8988T (cell line): Measurements from ENCODE around the gene DIRAS3.
"Not testable (repeated sequence)": the region's sequence is repeated elsewhere in the genome, so short reads cannot be mapped to it uniquely, and the experiment has no call there.

ENCODE experiments used
- DNase-seq: peaks from one replicate; pipeline ENCODE4 v3.0.0; 2011

DIRAS3 gene

DNA sequence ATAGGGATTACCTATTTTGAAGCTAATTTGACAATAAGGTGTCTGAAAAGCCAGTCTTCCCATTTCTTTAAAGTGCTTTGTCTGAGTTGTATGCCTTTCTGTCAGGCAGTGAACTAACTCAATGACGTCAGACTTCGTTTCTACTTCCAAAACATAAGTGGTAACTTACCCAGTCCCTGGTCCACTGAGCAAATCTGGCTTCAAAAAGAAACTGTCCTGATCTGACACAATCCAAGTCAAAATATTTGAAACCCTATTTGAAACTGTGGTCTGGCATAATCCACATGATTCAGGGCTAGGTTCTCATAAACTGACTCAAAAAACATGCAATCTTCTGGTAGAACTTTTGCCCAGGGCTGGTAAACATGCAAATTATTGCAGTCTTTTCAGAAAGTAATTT is 34.0 kb downstream of the DIRAS3 start:
- DNase-seq, result no peak

DNA sequence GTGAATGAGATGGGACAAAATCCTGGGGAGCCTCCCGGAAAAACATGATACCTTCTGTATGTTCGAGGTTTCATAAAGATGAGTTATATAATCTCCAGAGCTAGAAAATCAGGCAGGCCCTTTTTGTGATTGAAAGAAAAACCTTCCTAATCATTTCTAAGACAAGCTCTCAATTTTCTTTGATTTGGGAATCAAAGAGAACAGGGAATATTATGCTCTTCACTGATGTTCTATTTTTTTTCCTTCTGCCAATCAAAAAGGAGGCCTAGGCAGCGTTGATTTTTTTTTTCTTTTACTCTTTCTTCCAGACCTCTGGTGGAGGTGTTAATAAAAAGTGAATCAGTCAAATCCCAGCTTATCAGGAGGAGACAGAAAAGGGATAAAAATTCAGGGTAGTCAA is 34.5 kb downstream of the DIRAS3 start:
- no peak for DNase-seq

DNA sequence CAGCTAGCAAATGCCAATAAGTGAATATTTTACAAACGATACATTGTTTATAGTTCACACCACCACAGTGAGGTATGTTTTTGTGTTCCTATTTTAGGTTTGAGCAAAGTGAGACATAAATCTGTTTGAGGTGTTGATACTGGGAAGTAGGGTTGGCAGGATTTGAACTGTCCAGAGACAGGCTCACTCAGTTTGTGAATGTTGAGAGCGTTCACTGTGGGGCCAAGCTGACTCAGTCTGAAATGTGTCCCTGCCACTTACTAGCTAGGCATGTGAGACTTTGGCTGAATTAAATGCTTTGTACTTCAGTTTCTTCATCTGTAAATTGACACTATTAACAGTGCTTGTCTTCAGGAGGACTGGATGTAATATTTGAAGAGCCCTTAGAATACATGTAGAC is 35.1 kb downstream of the DIRAS3 start:
- DNase-seq, result no peak

DNA sequence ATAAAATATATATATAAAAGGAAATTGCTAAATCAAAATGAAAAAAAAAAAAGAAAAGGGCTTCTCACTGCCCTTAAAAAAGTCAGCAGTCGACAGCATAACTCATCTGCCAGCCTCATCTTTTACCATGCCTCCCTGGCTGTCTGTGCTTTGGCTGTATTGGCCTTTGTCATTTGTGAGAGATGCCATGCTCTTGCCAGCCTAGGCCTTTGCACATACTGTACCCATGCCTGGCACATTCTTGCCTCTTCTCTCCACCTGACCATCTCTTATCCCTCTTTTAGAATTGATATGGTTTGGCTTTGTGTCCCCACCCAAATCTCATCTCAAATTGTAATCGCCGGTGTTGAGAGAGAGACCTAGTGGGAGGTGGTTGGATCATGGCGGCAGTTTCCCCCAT is 37.1 kb downstream of the DIRAS3 start:
- no peak for DNase-seq

DNA sequence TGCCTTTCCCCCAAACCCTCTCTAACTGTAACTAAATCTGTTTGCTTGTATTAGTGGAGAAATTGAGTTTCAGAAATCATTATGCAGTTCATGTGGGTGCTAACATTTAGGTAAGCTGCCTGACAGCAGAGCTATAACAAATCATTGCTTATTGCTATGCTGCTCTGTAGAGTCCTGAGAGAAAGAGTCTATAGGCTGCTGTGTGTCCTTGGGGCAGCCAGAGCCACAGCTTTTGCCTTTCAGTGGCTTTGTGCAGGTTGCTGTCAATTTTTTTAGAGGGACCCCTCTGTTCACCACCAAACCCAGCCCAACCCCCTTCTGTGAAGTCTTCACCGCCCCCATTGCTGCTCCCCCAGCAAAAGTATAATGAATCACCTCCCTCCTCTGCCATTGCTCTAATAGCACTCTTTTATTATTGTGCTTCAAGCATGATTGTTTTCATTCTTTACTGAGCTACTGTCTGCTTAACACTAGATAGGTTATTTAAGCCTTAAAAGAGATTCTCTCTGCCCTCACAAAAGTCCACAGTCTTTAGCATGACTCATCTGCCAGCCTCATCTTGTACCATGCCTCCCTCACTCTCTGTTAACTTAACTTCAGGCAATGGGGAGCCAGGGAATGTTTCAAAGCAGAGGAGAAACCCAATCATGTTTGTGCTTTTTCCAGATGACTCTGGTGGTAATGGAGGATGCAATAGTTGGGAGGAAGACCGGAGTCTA is 38.6 kb downstream of the DIRAS3 start:
- DNase-seq, result no peak

DNA sequence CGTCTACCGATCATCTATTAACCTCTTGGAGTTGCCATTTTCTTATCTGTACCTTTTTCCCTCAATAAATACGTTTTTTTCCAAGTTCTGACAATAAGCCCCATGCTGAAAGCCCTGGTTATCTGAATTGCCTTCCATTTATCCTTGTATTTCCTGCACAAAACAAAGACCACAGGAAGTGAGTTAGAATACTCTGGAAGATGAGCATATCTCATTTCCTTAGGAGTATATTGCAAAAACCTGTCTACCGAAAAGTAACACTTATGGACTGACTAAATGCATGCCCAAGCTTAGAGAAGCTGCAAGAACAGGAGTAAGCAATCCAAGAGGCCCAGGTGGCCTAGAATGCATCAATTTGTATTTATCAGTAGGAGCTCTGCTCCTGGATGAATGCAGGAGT is 39.9 kb downstream of the DIRAS3 start:
- no peak for DNase-seq

DNA sequence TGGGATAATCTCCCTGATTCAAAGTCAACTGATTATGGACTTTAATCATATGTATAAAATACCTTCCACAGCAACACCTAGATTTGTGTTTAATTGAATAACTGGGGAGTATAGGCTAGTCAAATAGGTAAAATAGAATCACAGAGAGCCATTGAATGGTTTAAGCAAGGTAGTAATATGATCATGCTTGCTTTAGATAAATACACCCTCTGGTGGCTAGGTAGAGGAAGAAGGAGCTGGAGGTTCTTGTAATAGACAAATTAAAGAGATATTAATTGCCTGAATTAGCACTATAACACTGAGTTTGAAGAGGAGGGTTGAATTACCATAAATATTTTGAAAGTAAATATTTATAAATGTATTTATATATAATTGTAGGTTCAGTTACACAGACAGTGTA is 40.3 kb downstream of the DIRAS3 start:
- DNase-seq, result no peak

DNA sequence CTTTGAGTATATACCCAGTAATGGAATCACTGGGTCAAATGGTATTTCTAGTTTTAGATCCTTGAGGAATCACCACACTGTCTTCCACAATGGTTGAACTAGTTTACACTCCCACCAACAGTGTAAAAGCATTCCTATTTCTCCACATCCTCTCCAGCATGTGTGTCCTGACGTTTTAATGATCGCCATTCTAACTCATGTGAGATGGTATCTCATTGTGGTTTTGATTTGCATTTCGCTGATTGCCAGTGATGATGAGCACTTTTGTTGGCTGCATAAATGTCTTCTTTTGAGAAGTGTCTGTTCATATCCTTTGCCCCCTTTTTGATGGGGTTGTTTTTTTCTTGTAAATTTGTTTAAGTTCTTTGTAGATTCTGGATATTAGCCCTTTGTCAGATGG is 46.8 kb downstream of the DIRAS3 start:
- not testable (repeated sequence) for DNase-seq

DNA sequence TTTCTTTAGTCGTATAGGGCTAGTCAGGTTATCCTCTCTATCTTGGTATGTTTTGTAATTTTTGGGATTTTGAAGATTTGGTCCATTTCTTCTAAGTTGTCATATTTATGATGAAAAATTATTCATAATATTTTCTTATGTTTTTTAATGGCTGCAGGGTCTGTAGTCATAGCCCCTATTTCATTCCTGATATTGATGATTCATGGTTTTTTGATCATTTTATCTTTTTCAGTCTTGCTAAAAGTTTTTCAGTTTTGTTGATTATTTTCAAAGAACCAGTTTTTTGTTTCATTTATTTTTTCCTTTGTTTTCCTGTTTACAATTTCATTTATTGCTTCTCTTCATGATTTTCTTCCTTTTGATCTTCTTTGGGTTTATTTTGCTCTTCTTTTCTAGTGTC is 50.2 kb downstream of the DIRAS3 start:
- no peak for DNase-seq

DNA sequence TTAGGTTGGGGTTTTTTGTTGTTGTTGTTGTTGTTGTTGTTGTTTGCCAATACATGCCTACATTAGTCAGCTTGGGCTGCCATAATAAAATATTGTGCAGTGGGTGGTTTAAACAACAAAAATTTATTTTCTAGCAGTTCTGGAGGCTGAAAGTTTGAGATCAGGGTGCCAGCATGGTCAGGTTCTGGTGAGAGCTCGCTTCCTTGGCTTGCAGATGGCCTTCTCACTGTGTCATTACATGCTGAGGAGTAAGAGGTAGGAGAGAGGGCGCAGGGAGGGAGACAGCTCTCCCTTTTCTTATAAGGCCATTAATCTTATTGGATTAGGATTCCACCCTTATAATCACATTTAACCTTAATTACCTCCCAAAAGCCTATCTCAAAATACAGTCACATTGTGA is 52.7 kb downstream of the DIRAS3 start:
- DNase-seq, result no peak
